HL-60/S4 (cell line): ENCODE data around the gene VPS4A.
"Not testable (repeated sequence)": the region's sequence is repeated elsewhere in the genome, so short reads cannot be mapped to it uniquely, and the experiment has no call there.

Experiments
- in situ Hi-C: fragments of 300-500 bp; cut with MboI; formaldehyde crosslinking; loops from 2 replicates; pipeline ENCODE4 v1.14.3; 2022; ENCODE audit warnings: low sequenced_read_pairs

VPS4A gene

DNA sequence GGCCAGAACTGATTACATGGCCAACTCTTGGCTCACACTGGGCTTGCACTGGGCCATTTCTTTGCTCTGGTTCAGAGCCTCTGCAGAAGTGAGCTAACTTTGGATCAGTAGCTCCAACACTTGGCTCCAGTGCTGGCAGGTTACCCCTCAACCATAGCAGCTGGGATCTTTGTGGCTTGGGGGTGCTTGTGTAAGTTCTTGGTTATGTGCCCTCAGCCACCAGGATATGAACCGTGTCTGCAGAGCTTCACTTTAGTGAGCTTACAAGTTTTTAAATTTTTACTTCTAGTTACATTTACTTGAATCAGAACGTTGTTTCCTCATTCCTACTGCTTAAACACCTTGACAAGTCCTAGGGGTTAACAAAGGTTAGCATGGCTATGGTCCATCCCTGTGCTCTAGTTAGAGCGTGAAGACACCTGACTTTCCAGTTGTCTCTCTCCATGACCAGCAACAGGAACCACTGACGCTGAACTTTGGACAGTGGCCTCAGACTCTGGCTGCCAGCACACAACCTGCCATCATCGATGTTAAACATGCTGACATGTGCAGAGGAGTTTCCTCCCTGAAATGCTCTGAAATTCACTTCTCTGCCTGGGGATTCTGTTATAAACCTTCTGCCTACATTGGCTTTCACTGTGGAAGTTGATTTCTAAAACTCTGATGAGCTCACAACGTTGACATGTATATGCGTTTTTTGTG, 15.2 kb downstream of the VPS4A start:
- in situ Hi-C loops: no loop called here

DNA sequence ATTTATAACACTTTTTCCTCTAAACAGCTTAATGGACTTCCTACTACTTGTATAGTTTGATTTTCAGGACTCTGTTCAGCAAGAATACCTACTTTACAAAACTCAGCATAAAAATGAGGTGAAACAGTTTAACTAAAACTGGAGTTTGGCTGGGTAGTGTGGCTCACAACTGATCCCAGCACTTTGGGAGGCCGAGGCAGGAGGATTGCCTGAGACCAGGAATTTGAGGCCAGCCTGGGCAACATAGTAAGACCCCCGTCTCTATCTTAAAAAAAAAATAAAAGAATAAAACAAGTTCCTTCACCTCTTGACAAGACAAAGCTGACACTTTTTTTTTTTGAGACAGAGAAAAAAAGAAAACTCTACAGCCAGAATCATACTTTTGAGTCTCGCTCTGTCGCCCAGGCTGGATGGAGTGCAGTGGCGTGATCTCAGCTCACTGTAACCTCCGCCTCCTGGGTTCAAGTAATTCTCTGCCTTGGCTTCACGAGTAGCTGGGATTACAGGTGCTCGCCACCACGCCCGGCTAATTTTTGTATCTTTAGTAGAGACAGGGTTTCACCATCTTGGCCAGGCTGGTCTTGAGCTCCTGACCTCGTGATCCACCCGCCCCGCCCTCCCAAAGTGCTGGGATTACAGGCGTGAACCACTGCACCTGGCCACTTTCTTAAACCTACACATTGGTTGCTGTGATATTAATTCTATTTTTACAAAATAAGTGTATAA, 16.6 kb downstream of the VPS4A start:
- in situ Hi-C loops: no loop called here

DNA sequence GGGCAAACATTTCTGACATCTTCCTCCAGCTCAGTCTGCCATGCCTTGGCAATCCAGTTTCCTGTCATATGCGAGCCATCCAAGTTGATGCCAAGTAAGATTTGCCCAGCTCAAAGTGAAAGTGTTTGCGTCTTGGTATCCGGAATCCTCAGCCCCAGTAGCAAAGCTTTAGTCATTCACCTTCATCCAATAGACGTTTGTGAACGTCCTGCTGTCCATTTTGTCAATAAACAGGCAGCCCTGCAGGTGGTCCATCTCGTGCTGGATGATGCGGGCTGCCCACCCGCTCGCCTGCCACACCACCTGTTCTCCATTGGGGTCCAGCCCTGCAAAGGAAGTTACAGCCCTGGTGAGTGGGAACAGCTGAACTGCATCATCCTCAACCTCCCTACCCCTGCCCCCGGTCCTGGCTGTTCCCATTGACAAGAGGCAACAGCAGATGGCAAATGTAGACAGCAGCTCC, 17.7 kb downstream of the VPS4A start:
- in situ Hi-C loops: no loop called here

GRCh38 chr16:69329369-69330285, 18.5 kb downstream of the VPS4A start:
- in situ Hi-C loops: no loop called here

- in situ Hi-C loops: no loop called here
These were observed 19.3 kb downstream of the VPS4A start, which contains the start of gene PDF for GRCh38 chr16:69330286-69331109. TSS of gene PDF (minus strand) at chr16:69330588. CDS start at chr16:69330570, 18 bp downstream.

- in situ Hi-C loops: no loop called here
These were observed 23.5 kb downstream of the VPS4A start for GRCh38 chr16:69334696-69335095.

GRCh38 chr16:69338557-69339288, 27.6 kb downstream of the VPS4A start:
- in situ Hi-C loops: no loop called here

DNA sequence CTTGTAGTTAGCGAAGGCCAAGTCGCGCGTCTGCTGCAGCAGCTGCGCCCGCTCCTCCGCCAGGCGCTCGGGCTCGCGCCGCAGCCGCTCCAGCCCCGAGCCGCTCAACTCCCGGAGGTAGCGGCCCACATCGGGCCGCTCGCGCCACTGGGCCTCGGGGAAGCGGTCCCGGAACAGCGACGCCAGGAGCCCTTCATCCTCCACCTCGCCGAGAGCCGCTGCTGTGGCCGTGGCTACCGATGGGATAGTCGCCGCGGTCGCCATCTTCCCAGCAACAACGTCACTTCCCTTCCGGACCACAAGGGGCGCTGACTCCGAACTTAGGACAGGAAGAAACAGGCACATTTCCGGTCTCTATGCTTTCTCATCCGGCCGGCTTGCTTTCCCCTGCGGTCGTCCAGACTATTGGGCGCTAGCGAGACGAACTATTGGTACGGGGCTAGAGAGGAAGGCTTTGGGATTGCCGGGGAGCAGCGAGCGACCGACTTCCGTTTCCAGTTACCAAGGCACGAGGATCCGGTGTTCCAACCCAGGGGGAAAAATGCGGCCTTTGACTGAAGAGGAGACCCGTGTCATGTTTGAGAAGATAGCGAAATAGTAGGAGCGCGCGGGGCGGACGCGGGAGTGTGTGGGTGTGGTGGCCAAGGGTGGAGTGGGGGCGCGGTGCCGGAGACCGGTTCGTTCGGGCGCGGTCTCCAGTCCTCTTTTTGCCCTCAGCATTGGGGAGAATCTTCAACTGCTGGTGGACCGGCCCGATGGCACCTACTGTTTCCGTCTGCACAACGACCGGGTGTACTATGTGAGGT, 28.3 kb downstream of the VPS4A start, which contains the start of the genes COG8 and NIP7:
TSS of gene COG8 (minus strand) at position 276 of the 806 bp plus-strand sequence. CDS start at position 264, 12 bp downstream.
TSS of gene NIP7 (plus strand) at position 484 of the 806 bp plus-strand sequence. CDS start at position 542, 58 bp downstream.
- in situ Hi-C loops: no loop called here

DNA sequence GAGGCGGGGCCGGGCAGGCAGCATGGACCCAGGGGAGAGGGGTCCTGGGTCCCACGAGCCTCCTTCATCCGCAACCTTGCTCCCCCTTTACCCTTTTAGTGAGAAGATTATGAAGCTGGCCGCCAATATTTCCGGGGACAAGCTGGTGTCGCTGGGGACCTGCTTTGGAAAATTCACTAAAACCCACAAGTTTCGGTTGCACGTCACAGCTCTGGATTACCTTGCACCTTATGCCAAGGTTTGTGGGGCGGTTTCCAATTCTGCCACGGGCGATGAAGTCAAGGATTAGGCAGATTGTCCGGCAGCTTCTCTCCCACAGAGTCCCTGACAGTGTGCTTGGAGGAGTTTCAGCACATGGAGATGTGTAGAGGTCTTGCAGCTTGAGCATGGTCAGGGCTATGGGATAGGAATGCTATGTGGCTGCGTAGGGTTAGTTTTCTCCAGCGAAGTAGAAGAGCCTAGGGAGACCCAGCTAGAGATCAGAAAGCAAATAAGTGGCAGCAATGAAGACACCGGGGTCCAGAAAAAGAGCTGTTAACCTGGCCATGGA, 29.0 kb downstream of the VPS4A start:
- in situ Hi-C loops: no loop called here

DNA sequence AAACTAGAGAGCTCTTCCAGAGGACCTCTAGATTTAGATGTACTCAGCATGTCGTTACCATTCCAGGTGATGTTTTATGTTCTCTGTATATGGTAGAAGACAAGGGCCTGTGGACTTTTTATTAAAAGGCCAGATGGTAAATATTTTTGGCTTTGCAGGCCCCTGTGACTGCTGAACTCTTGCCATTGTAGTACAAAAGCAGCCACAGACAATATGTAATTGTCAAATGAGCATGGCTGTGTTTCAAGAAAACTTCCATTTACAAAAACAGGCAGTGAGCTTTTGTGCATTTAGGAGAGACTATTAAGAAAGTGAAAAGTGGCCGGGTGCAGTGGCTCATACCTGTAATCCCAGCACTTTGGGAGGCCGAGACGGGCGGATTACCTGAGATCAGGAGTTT, 33.0 kb downstream of the VPS4A start:
- in situ Hi-C loops: no loop called here

GRCh38 chr16:69345923-69346322, 34.8 kb downstream of the VPS4A start:
- in situ Hi-C loops: no loop called here

DNA sequence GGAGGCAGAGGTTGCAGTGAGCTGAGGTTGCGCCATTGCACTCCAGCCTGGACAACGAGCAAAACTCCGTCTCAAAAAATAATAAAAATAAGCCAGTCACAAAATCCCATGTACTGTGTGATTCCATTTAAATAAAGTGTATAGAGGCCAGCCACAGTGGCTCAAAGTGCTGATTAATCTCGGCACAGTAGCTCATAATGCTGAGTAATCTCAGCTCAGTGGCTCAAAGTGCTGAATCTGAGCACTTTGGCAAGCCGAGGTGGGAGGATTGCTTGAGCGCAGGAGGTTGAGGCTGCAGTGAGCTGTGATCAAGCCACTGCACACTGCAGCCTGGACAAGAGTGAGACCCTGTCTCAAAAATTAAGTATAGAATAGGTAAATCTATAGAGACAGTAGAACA, 35.5 kb downstream of the VPS4A start:
- in situ Hi-C loops: no loop called here

- in situ Hi-C loops: no loop called here
These were observed 37.1 kb downstream of the VPS4A start for GRCh38 chr16:69348222-69348621.

DNA sequence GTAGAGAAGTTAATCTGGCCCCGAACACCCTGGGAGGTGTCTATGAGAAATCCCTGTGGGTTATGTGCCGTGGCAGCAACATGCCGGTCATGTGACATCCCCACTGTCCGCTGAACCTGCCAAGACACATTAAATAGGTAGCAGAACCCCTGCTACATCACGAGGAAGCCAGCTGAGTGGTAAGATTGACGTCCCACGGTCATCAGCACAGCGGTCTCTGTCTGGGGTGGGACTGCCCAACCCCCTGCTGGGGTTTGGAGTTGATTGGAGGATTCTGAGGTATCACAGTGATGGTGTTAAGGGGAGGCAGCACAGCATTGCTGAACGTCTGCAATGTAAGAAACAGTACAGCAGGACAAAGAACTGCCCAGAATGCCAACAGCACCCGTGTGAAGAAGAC, 38.4 kb downstream of the VPS4A start:
- in situ Hi-C loops: no loop called here

DNA sequence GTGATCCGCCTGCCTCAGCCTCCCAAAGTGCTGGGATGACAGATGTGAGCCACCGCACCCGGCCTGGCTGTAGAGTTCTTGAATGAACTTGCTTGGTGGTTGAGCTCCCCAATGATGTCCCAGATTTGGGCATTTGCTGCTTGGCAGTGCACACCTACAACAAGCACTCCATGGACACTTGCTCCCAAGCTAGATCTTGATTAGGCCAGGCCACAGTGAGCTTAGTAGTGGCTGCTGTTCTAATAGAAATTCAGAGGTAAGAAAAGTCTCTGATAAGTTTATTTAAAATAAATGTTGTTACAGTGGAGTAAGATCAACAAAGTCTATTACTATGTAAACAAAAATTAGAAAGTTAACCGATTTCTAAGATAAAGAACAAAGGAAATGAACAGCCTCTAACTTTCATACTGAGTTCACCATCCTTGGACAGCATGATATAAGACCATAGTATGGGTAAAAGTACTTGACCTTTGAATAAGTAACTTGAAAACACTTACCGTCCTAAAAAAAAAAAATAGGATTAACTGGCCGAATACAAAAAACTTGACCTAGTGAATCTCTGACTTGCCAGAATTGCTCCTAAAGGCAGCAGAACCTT, 39.5 kb downstream of the VPS4A start:
- in situ Hi-C loops: no loop called here

- in situ Hi-C loops: no loop called here
These were observed 40.3 kb downstream of the VPS4A start, which contains the start of gene TMED6 for GRCh38 chr16:69351309-69352027. TSS of gene TMED6 (minus strand) at chr16:69351786. CDS start at chr16:69351753, 33 bp downstream.

- in situ Hi-C loops: not testable (repeated sequence)
These were observed 48.9 kb downstream of the VPS4A start for GRCh38 chr16:69360070-69360469.
